ENCODE measurements around the gene PRKN.
"Not testable (repeated sequence)": the region's sequence is repeated elsewhere in the genome, so short reads cannot be mapped to it uniquely, and the experiment has no call there.

The PRKN gene

DNA sequence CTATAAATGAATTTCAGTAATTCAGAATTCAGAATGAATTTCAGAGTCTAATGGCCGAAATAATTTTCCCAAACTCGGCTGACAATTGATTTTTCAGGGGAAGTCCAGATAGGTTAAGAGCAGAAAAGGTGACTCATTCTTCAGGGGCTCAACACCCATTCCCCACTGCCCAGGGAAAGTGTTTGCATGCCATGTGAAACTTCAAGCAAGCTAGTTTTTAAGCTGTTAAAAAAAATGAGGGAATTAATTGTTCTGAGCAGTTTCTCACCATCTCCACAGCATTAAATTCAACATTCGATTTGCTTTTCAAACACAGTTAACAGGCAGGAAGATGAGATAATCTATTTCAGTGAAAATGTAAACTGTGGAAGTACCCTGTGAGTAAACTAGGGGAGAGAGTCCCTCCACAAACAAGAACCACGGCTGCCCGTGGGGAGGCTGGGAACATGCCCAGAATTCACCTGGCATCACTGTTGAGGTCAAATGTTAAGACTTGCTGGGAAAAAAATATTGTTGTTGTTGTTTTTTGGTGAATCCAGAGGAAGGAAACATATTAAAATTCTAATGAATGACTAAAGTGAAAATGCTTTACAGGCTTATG, 803.0 kb downstream of the PRKN start:
- no peak for DNase-seq

GRCh38 chr6:161922631-161923119, 804.9 kb downstream of the PRKN start:
- no peak for DNase-seq

DNA sequence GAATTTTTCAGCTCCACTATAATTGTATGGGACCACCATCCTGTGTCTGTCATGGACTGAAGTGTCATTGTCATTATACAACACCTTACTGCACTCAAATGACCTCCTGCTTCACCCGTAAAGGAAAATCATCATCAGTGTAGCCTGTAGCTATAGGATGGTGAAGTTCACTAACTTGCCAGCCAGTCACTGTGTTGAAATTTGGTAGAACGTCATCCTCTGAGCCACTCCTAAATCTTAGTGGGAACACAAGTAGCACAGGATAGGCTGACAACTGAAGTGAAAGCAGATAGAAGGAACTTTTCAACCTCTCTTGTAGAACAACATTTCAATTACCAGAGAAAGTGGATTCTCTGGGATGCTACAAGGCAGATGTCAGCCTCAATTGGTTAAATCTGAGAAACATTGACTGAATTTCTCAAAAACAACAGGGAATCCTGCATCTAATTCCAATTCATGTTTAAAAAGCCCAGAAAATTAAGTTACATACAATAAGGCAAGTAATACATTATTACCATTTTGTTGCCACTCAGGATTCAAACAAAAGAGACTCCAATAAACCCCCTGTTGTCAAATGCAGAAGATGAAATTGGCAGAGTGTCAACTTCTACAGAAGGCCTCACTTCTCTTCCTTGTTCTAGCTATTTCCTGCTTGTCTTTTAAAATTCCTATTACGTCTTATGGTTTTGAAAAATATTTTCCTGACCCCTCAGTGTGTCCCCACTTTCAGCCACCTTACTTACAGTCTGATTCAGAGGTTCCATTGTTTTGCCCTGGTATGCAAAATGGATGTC, 805.8 kb downstream of the PRKN start:
- no peak for DNase-seq

GRCh38 chr6:161919691-161920090, 807.9 kb downstream of the PRKN start:
- no peak for DNase-seq

DNA sequence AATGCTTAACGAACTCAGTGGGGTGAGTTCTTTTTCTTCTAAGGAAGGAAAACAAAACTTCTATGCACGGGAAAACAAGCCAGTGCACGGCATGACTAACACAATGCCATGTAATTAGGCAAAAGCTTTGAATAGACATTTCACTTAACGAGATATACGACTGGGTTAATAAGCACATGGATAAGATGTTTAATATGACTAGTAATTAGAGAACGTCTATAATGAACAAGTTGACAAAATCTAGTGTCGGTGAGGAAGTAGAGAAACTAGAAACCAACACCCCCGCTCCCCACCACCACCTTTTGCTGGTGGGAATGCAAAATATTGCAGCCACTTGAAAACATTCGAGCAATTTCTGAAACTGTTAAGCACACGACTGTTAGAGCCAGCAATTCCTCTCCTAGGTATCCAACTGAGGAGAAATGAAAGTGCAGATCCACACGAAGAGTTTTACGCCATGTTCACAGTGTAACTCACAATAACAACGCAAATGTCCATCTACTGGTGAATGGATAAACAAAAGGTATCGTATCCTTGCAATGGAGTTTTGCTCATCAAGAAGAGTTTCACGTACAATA, 808.8 kb downstream of the PRKN start:
- no peak for DNase-seq

DNA sequence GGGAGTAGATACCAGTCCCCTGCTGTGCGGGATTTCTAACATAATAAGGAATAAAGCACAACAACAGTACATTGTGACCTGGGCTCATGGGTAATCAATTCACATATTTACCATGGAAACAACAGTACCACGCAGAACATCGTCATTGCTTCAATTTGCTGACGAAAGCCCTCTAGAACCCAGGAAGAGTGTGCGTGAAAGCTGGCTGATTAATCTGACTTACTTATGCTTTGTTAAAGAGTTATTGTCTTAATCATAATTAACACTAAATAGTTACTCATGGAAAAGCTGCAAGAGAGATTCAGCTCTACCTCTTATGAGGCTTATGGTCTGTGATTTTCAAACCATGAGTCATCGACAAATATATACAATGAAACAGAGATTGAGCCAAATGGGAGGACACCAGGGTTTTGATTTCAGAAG, 809.4 kb downstream of the PRKN start:
- no peak for DNase-seq

DNA sequence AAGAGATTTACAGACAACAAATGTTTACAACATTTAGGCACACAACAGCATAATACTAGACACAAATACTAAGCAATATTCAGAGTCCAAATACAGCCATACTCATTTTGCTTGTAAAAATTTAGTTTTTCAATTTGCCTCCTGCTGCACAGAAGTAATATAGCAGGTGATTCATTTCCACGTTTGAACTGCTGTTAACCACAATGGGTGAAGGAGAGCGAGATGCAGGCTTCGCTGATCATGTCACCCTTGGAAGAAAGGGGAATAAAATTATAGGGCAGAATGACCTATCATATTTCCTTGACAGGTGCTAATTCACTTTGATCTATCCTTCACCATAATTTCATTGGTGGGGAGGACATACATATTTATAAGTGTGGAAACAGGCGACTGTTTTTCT, 809.9 kb downstream of the PRKN start:
- DNase-seq = no peak

- DNase-seq = no peak
These were observed 812.1 kb downstream of the PRKN start for GRCh38 chr6:161915456-161915964.

- DNase-seq = no peak
These were observed 818.7 kb downstream of the PRKN start for GRCh38 chr6:161908872-161909271.

DNA sequence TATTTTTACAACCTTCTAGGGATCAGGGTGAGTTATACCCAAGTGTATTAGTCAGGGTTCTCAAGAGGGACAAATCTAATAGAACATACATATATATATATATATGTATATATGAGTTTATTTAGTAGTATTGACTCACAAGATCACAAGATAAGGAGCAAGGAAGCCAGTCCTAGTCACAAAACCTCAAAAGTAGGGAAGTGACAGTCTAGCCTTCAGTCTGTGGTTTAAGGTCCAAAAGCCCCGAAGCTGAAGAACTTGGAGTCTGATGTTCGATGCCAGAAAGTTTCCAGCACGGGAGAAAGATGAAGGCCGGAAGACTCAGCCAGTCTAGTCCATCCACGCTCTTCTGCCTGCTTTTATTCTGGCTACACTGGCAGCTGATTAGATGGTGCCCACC, 821.0 kb downstream of the PRKN start:
- no peak for DNase-seq

GRCh38 chr6:161903584-161904212, 823.9 kb downstream of the PRKN start:
- no peak for DNase-seq

- DNase-seq = no peak
These were observed 825.7 kb downstream of the PRKN start for GRCh38 chr6:161901740-161902426.

DNA sequence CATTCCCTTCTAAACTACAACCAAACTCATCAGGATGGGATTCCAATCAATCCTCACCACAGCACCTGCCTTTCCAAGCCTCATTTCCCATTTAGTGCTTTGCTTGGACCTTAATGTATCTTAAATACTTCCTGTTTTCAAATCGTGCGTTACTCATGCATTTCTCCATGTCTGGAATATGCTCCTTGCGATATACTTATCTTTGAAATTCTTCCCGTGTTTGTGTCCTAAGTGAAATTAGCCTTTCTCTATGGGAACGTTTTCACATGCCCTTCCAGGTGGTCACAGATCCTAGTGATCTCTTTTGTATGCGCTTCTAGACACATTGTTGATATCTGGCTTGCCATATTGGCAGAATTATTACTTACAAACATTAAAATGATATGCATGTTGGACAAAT, 833.1 kb downstream of the PRKN start:
- no peak for DNase-seq

DNA sequence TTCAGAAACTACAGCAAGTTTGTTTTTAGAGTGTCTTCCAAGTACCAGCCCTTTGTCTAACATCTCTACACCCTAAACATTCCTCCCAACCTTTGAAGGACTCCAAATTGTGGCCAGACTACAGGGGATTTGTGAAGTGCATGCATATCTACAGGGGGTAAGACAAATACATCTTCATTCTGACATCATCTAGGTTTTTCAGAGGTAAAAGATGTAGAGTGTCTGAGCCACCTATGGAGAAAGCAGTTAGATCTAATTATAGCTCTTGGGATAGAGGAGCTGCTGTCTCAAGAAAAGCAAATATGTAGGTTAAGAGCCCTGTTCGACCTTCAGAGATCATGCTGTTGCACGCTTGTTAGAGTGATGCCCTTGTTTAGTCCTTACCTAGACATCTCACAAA, 836.0 kb downstream of the PRKN start:
- DNase-seq = no peak

- no peak for DNase-seq
These were observed 836.7 kb downstream of the PRKN start for GRCh38 chr6:161890832-161891297.

- DNase-seq = no peak
These were observed 837.3 kb downstream of the PRKN start for GRCh38 chr6:161890133-161890831.

GRCh38 chr6:161889324-161889723, 838.2 kb downstream of the PRKN start:
- DNase-seq = no peak

DNA sequence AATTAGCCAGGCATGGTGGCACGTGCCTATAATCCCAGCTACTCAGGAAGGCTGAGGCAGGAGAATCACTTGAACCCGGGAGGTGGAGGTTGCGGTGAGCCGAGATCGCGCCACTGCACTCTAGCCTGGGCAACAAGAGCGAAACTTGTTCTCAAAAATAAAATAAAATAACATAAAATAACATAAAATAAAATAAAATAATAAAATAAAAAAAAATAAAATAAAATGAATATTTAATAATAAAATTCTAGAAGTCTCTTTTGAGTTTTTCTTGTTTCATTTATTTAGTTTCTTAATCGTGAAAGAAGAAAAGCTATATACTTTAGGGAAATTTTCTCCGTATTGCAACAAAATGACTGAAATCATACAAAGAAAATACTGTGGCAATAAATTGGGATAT, 841.0 kb downstream of the PRKN start:
- DNase-seq = not testable (repeated sequence)

DNA sequence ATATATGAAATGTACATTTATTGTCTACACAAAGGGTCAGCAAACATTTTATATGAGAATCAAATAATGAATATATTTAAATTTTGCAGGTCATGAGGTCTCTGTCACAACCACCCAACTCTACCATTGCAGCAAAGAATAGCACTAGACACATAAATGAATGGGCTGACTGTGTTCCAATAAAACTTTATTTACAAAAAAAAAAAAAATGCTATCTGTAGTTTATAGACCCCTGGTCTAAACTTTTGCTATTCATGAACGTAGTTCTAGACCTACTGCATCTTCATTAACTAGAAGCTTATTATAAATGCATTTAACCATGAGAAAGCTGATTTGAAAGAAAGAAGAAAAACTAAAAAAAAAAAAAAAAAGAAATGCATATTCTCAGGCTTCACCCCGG, 842.8 kb downstream of the PRKN start:
- no peak for DNase-seq

DNA sequence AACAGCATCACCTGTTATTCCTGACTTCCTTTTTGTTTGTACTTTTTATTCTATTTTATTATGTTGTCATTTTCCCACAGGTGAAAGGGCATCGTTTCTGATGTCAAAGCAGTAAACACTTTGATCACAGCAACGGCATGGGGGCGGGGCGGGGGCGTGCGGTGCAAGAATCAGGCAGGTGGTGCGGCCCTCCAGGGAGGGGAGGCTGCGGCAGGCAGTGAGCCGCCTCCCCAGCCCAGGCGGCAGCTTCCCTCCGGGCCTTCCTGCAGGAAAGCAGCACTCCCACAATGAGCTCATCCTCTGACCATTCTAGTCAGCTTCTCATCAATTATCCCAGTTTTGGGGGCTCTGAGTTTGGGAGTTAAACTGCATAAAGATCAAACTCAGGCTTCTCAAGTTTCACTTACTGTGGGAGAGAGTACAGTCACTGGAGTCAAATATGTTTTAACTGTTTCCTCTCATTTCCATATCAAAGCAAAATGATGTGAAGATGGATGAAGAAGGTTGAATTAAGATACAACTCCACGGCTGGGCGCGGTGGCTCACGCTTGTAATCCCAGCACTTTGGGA, 845.3 kb downstream of the PRKN start:
- no peak for DNase-seq

DNA sequence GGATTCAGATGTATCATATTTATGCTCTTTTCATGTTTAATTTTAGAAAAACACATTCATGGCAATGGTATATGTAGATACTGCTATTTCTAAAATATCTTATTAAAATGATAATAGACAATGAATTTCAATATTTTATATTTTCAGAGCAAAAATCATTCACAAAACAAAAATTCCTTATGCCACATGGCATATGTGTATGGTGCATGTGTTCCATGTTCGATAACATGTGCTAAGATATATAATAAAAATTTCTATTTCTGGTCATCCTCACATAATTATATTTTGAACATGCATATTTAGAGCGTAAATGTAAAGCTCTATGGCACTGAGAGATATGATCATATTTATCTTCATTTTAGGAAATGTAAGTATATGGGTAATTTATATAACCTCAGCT, 847.5 kb downstream of the PRKN start:
- DNase-seq = no peak

DNA sequence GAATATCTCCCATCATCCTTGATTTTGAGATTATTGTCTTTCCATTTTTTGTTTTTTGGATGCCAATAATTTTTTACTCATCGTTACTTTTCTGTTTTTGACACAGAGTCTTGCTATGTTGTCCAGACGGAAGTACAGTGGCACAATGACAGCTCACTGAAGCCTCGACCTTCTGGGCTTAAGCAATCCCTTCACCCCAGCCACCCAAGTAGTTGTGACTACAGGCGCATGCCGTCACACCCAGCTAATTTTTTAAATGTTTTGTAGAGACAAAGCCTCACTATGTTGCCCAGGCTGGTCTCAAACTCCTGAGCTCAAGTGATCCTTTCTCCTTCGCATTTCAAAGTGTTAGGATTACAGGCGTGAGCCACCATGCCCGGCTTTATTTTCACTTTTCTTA, 851.3 kb downstream of the PRKN start:
- no peak for DNase-seq

Data from NCI-H1694 (cell line).